Naive thymus-derived CD8-positive, alpha-beta T cell (primary cell): ENCODE results near the gene PNMT. TPM values are rescaled to one million over a fixed set of nuclear protein-coding genes. Genes with fewer than 3 reads are reported as not detected.

Experiments
- ATAC-seq, 2 donors: fragments of 150-1000 bp; cut with Tn5 transposase in 1 of 2; sonication (Bioruptor Pico), chemical (Tn5 transposase) in 1 of 2; 1 replicate in 1 of 2; 2 replicates in 1 of 2; pipeline ENCODE4 v1.10.0; 2021; ENCODE audit warnings: mild to moderate bottlenecking in 2 of 2, moderate library complexity in 2 of 2
- POLR2A ChIA-PET: fragments of 350-600 bp; sonication (Branson Sonifier 250); formaldehyde crosslinking; loops from one replicate; lab custom pipeline; 2021; ENCODE audit warnings: antibody characterized with exemption; lab: Charles Lee
- DNase-seq, 10 donors: peaks; one replicate each; pipeline versions ENCODE4 v3.0.0 to v3.0.0-alpha.2; 2020 to 2022
- H3K27ac Mint-ChIP-seq, 10 donors: one replicate each; pipeline ENCODE4 v1.8.0; 2020 to 2022; ENCODE audit warnings: mild to moderate bottlenecking in 10 of 10, mixed read lengths in 10 of 10, moderate library complexity in 4 of 10, inconsistent platforms in 1 of 10
- H3K27me3 Mint-ChIP-seq, 5 donors: one replicate each; pipeline ENCODE4 v1.8.0; 2021 to 2022; ENCODE audit warnings: mixed read lengths in 5 of 5
- H3K36me3 Mint-ChIP-seq, 3 donors: one replicate each; pipeline ENCODE4 v1.8.0; 2020 to 2022; ENCODE audit warnings: mixed read lengths in 3 of 3, mild to moderate bottlenecking in 2 of 3, inconsistent platforms in 1 of 3
- H3K4me1 Mint-ChIP-seq, 4 donors: one replicate each; pipeline ENCODE4 v1.8.0; 2021 to 2022; ENCODE audit warnings: mixed read lengths in 4 of 4
- H3K4me3 Mint-ChIP-seq, 10 donors: one replicate each; pipeline ENCODE4 v1.8.0; 2020 to 2022; ENCODE audit warnings: mild to moderate bottlenecking in 10 of 10, mixed read lengths in 10 of 10, moderate library complexity in 6 of 10, inconsistent platforms in 1 of 10
- H3K9me3 Mint-ChIP-seq, 9 donors: one replicate each; pipeline ENCODE4 v1.8.0; 2020 to 2022; ENCODE audit warnings: mixed read lengths in 9 of 9, mild to moderate bottlenecking in 3 of 9, inconsistent platforms in 1 of 9, moderate library complexity in 1 of 9
- polyA plus RNA-seq, 3 donors: library from polyadenylated mRNA; unstranded; fragments of 300-500 nt; fragmentation: Illumina TruSeq; gene quantifications; one replicate each; pipeline ENCODE4 v1.2.3, GENCODE V29; 2021
- total RNA-seq, 8 experiments: library from RNA in 2 of 8; stranded (reverse) in 2 of 8; gene quantifications; one replicate each; pipeline ENCODE4 v1.2.3 and lab custom pipeline; 2021 to 2026

The PNMT gene
- total and polyA plus RNA-seq, 5 experiments from 2014 or later: 0.43 to 1.2 (median 0.77) TPM; not detected in 1

DNA sequence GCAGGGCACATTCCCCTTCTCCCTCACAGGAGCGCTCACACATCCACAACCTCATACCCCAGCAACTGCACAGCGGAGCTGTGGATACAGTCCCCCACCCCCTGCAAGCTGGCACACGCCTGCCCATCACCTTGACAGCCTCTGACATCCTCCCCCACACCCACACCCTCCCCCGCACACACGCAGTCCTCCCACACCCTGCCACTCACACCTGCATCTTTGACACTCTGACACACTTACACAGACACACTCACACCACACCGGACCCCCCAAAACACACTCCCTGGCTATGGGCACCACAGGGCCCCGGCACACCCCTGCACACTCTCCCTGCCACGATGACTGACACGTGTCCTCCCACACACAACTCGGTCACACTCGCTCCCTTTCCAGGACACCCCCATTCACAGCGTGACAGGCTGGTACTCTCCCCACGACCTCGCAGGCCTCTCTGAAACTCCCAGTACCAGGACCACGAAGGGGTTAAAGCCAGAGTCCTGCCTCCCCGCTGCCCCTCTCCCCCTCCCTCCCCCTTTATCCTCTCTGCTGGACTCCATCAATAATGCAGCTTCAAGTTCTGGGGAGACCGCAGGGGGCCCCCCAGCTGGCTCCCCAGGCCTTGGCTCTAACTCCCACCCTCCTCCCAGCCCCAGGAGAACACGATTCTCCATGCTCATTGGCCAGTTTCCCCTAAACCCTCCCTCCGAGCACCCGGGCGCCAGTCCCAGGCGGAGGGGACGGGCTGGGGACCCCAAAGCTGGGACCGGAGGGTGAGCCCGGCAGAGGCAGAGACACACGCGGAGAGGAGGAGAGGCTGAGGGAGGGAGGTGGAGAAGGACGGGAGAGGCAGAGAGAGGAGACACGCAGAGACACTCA lies 41.8 kb upstream of the PNMT start, which contains the start of gene PPP1R1B:
Gene PPP1R1B, plus strand, starts transcription at position 782 of the 876 bp plus-strand sequence. CDS start 441 bp downstream, outside the sequence.
- POLR2A ChIA-PET: interaction anchor here (0.6 to 2.3 kb wide), 7 partner anchors 8 to 127 kb away, joined by 3 to 5 read pairs (median 4); no protein-coding TSS in a partner anchor
- Mint-ChIP-seq H3K27ac (peak within 1 kb of the TSS in 1 of 10 donors; percentile 38), H3K36me3 (peaks cover 0 to 4% (median 0%) of the 10 kb centered on the region in 3 donors)

DNA sequence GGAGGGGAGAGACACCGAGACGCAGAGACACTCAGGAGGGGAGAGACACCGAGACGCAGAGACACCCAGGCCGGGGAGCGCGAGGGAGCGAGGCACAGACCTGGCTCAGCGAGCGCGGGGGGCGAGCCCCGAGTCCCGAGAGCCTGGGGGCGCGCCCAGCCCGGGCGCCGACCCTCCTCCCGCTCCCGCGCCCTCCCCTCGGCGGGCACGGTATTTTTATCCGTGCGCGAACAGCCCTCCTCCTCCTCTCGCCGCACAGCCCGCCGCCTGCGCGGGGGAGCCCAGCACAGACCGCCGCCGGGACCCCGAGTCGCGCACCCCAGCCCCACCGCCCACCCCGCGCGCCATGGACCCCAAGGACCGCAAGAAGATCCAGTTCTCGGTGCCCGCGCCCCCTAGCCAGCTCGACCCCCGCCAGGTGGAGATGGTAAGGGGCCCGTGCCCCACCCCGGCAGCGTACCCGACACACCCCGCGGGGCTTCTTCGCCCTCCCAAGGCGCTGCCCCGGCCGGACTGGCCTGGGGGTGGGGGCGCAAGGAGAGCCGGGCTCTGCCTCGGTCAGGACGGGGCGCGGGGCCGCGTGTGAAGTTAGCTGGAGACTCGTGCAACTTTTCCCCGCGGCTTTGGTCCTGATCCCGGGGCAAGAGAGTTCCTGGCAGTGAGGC lies 41.1 kb upstream of the PNMT start:
- no peak overlapping the region for H3K27ac Mint-ChIP-seq
- no peaks in the 10 kb centered on the region for H3K9me3 Mint-ChIP-seq
- DNase-seq (no peak), ATAC-seq (peak; percentile 30 to 37)
- H3K36me3 Mint-ChIP-seq: peaks cover 0 to 4% (median 0%) of the 10 kb centered on the region in 3 donors
- POLR2A ChIA-PET: interaction anchor here (0.6 to 2.3 kb wide), 6 partner anchors 9 to 54 kb away, joined by 3 to 5 read pairs (median 4); no protein-coding TSS in a partner anchor
- H3K4me1 Mint-ChIP-seq: peaks cover 18 to 44% (median 31%) of the 10 kb centered on the region in 4 donors
- H3K4me3 Mint-ChIP-seq: peak overlapping the region; percentile 28 to 82 (median 64)
- peaks cover 16 to 57% (median 37%) of the 10 kb centered on the region in 5 donors for H3K27me3 Mint-ChIP-seq

More for the DNA sequence above, 41.8 kb upstream of the PNMT start, which contains the start of gene PPP1R1B:
- peaks cover 18 to 43% (median 33%) of the 10 kb centered on the region in 4 donors for H3K4me1 Mint-ChIP-seq
- no peaks in the 10 kb centered on the region for H3K9me3 Mint-ChIP-seq
- peaks cover 16 to 49% (median 32%) of the 10 kb centered on the region in 5 donors for H3K27me3 Mint-ChIP-seq
- H3K4me3 Mint-ChIP-seq: peak within 1 kb of the TSS; percentile 57 to 82 (median 66)
- DNase-seq (peak in 1 of 10 donors; percentile 63), ATAC-seq (peak; percentile 15 to 19)

DNA sequence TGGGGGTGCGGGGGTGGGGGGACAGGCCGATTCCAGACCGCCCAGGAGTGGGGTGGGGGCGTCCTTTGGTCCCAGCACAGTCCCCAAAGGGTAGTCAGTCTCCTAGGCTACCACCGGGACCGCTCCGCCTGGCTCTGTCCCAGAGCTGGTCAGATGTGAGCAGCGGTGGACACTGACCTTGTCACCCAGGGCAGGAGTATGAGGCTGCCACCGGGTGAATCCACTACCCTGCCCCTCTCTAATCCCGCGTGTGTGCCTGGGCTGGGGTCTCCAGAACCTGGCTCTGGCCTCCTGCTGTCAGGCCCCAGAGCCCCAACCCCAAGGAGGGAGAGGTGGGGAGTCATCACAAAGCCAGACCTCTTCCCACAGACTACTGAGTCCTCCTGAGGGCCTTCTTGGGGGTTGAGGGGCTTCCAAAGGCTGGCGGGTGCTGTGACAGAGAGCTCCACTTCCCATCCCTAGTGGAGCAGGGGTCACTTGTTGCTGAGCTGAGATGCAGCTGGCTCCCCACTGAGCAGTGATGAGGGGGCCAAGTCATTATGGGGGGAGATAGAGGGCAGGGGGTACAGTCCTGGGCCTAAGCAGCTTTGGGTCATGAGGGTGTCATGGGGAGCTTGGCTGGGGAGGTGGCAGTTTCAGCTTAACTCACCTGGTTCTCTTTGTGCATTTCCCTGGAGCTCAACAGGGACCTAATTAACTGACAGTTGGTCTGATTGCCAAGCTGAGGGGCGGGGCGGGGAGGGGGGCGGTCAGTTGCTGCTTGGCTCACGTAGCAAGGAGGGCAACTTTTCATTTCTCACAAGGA lies 40.3 kb upstream of the PNMT start:
- Mint-ChIP-seq H3K9me3 (no peaks in the 10 kb centered on the region), H3K27me3 (peaks cover 16 to 57% (median 37%) of the 10 kb centered on the region in 5 donors), H3K4me1 (peaks cover 14 to 42% (median 28%) of the 10 kb centered on the region in 4 donors), H3K27ac (no peak overlapping the region), H3K36me3 (peaks cover 0 to 4% (median 0%) of the 10 kb centered on the region in 3 donors), H3K4me3 (peak overlapping the region in 6 of 10 donors; percentile 11 to 55 (median 30))
- DNase-seq (no peak), ATAC-seq (no peak)
- POLR2A ChIA-PET: interaction anchor here (1.0 to 2.3 kb wide), 4 partner anchors 10 to 51 kb away, joined by 3 to 5 read pairs (median 4); no protein-coding TSS in a partner anchor

DNA sequence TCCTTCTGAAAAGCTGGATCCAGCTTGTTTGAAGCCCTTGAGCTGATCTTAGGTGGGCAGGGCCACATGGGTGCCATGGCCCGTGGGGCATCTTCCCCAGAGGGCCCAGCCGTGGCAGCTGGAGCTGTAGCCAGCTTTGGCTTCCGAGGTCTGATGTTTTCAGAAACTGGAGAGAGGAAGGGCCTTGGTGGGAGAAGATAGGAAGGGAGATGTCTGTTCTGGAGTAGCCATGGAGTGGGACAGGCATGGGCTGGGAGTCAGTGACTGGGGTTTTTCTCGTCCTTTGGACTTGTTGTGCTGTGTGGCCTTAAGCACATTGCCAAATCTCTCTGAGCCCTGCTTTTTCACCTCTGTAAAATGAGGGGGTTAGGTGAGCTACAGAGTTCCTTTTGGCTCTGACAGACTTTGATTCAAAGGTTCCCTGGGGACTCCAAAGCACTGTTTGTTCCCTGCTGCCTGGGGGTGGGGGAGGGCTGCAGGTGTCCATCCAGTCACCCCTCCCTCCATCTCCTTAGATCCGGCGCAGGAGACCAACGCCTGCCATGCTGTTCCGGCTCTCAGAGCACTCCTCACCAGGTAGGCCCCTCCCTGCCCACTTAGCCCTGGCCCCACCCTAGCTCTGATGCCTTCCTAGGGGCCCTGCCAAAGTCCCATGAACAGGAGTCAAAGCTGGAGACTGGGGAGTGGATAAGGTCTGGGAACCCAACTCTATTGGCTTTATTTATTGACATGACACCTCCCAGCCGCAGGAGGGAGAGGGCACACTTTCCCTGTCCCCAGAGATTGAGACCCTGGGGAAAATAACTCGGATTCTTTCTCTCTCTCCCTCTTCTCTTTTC lies 39.4 kb upstream of the PNMT start:
- H3K9me3 Mint-ChIP-seq: no peaks in the 10 kb centered on the region
- H3K4me1 Mint-ChIP-seq: peaks cover 9 to 40% (median 22%) of the 10 kb centered on the region in 4 donors
- H3K27ac Mint-ChIP-seq: no peak overlapping the region
- ATAC-seq: no peak
- peaks cover 0 to 4% (median 0%) of the 10 kb centered on the region in 3 donors for H3K36me3 Mint-ChIP-seq
- H3K27me3 Mint-ChIP-seq: peaks cover 16 to 57% (median 37%) of the 10 kb centered on the region in 5 donors
- H3K4me3 Mint-ChIP-seq: no peak overlapping the region
- no peak for DNase-seq
- POLR2A ChIA-PET: interaction anchor here (1.5 to 2.3 kb wide), 2 partner anchors 9 to 42 kb away, joined by 3 to 5 read pairs; no protein-coding TSS in a partner anchor

DNA sequence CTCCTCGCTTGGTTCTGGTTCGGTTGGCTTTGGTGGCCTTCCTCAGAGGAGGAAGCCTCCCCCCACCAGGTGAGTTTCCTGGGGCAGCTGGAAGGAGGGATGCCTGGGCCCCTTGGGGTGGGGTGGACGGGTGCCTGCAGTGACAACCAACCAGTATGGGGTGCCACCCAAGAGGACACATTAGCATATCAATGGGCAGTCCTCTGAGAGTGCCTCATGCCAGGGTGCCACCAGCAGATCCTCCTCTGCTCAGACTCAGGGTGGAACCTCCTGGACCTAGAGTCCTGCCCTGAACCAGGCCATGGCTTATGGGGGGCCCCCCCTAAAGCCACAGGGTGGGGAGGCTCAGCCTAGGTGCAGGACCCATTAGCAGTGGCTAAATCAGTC lies 38.8 kb upstream of the PNMT start:
- POLR2A ChIA-PET: no interaction called here
- no peak overlapping the region for H3K27ac Mint-ChIP-seq
- H3K4me3 Mint-ChIP-seq: no peak overlapping the region
- peaks cover 13 to 44% (median 23%) of the 10 kb centered on the region in 4 donors for H3K4me1 Mint-ChIP-seq
- H3K27me3 Mint-ChIP-seq: peaks cover 16 to 55% (median 35%) of the 10 kb centered on the region in 5 donors
- H3K9me3 Mint-ChIP-seq: no peaks in the 10 kb centered on the region
- no peak for ATAC-seq
- no peak for DNase-seq
- H3K36me3 Mint-ChIP-seq: peaks cover 0 to 4% (median 0%) of the 10 kb centered on the region in 3 donors

DNA sequence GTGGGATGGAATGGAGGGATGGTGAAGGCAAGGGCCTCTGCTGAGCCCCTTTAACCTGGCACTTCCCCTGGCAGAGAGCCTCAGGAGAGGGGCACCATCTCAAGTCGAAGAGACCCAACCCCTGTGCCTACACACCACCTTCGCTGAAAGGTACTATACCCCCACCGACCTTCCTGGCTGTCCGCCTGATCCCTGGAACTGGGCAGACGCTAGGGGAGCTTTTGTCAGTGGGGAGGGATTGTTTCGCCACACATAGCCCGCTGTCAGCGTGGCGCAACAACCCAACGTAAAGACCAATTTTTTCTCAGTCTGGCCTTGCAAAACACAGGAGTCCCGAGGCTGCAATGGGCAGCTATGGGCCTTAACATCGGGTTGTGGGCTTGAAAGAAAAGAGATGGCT lies 38.4 kb upstream of the PNMT start:
- ATAC-seq: no peak

DNA sequence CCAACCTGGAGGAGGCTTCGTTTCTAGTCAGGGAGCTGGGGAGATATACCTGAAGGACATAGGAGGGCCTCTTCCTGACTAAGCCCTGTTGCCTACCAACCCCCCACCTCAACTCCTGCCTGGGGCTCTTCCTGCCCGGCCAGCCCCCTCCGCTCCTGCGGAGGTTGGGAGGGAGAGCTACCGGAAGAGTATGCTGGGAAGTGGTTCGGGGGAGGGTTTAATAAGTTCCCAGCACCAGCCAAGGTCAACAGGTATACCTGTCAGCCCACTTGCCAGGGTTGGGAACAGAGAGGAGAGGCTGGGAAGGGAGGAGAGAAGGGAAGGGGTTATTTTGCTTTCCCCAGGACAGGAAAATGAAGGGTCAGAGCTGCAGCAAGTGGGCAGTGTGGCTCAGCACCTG lies 36.9 kb upstream of the PNMT start:
- no peaks in the 10 kb centered on the region for H3K36me3 Mint-ChIP-seq
- POLR2A ChIA-PET: no interaction called here
- peaks cover 6 to 36% (median 20%) of the 10 kb centered on the region in 5 donors for H3K27me3 Mint-ChIP-seq
- ATAC-seq (no peak), DNase-seq (no peak)
- peak overlapping the region in 2 of 10 donors; percentile 3 to 21 for H3K27ac Mint-ChIP-seq
- no peaks in the 10 kb centered on the region for H3K9me3 Mint-ChIP-seq
- H3K4me1 Mint-ChIP-seq: peaks cover 9 to 38% (median 30%) of the 10 kb centered on the region in 4 donors
- peak overlapping the region in 1 of 10 donors; percentile 11 for H3K4me3 Mint-ChIP-seq

More for the DNA sequence above, 38.4 kb upstream of the PNMT start:
- no peak for DNase-seq
- H3K27ac Mint-ChIP-seq: no peak overlapping the region
- H3K9me3 Mint-ChIP-seq: no peaks in the 10 kb centered on the region
- H3K4me1 Mint-ChIP-seq: peaks cover 13 to 42% (median 24%) of the 10 kb centered on the region in 4 donors
- peaks cover 0 to 4% (median 0%) of the 10 kb centered on the region in 3 donors for H3K36me3 Mint-ChIP-seq
- POLR2A ChIA-PET: no interaction called here
- H3K27me3 Mint-ChIP-seq: peaks cover 16 to 51% (median 31%) of the 10 kb centered on the region in 5 donors
- no peak overlapping the region for H3K4me3 Mint-ChIP-seq

DNA sequence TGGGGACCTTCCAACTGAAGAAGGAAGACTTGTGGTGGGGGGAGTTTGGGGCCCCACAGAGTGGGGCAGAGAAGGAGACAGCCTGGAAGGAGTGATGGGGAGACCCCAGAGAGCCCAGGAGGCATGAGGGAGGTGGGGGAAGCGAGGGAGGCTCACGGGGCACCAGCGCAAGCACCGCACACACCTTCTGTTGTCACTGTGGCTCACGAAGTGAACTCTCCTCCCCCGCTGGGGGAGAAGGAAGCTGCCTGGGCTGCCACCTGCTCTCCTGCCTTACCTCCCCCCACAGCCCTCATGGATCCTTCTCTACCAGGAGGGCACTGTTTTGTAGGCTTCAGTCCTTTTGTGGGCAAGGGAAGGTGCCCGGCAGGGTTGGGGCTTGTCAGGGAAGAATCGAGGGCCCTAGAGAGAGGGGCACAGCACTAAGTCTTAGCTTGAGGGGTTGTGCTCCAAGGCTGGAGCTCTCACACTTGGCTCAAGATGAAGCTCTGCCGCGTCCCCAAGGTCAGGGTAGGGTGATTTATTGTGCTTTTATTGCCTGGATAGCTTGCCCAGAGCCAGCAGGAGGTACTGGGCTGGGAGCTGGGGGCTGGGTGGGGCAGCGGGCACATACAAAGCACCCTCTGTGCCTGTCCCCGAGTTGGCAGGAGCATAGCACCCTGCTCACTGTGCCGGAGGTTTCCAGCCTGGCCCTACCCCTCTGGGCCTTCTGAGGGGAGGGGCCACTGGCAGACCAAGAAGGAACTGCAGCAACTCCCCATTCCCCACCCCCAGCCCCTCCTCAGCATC lies 35.9 kb upstream of the PNMT start:
- H3K27ac Mint-ChIP-seq: peak overlapping the region in 3 of 10 donors; percentile 25 to 76 (median 33)
- ATAC-seq: no peak
- no peaks in the 10 kb centered on the region for H3K9me3 Mint-ChIP-seq
- peak overlapping the region in 1 of 10 donors; percentile 45 for H3K4me3 Mint-ChIP-seq
- POLR2A ChIA-PET: interaction anchor here (4.1 kb wide), 1 partner anchor 10 kb away, joined by 15 read pairs; no protein-coding TSS in a partner anchor
- no peaks in the 10 kb centered on the region for H3K36me3 Mint-ChIP-seq
- peaks cover 9 to 36% (median 29%) of the 10 kb centered on the region in 4 donors for H3K4me1 Mint-ChIP-seq
- peaks cover 6 to 31% (median 15%) of the 10 kb centered on the region in 5 donors for H3K27me3 Mint-ChIP-seq
- DNase-seq: no peak

DNA sequence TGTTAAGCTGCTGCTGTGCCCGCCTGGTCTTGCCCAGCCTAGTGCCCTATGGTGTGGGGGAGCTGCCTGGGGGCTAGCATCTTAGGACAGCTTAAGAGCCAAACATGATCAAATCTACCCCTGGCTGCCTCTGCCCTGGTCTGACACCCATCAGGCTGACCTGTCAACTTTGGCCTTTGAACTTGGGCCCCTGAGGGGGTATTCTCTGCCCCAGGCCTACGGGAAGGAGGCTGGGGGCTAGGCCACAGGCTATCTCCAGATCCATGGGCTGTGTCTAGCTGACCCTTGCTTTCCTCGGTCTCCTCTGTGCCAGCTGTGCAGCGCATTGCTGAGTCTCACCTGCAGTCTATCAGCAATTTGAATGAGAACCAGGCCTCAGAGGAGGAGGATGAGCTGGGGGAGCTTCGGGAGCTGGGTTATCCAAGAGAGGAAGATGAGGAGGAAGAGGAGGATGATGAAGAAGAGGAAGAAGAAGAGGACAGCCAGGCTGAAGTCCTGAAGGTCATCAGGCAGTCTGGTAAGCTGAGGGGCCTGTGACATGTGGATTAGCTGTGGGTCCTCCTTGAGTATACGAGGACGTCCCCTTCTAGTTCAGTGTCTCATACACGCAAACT lies 34.6 kb upstream of the PNMT start:
- DNase-seq (no peak), ATAC-seq (no peak)
- Mint-ChIP-seq H3K36me3 (no peaks in the 10 kb centered on the region), H3K27ac (peak overlapping the region in 1 of 10 donors; percentile 70), H3K4me3 (no peak overlapping the region), H3K9me3 (no peaks in the 10 kb centered on the region), H3K27me3 (peaks cover 1 to 19% (median 8%) of the 10 kb centered on the region in 5 donors), H3K4me1 (peaks cover 21 to 46% (median 42%) of the 10 kb centered on the region in 4 donors)
- POLR2A ChIA-PET: interaction anchor here (0.6 to 4.1 kb wide), 6 partner anchors 9 to 235 kb away, joined by 3 to 15 read pairs (median 4); partner anchors contain the start of gene MIEN1
